Peyer's patch (tissue), 4 donors: ENCODE measurements around the gene SLC22A9. TPM values are rescaled to one million over a fixed set of nuclear protein-coding genes. Genes with fewer than 3 reads are reported as not detected.
A peak's percentile ranks its signal among the peaks of the same experiment; 100 is the strongest.

ENCODE experiments used
- DNase-seq, 3 donors: peaks; one replicate each; pipeline ENCODE4 v3.0.0-alpha.2; 2017 to 2019
- H3K27ac ChIP-seq, 4 donors: fragments of 200-600 bp; sonication (generic); one replicate each; pipeline ENCODE4 v1.5.1; 2016 to 2019
- H3K27me3 ChIP-seq, 2 donors: fragments of 200-600 bp; sonication (generic); one replicate each; pipeline ENCODE4 v1.5.1; 2019
- H3K36me3 ChIP-seq, 3 donors: fragments of 200-600 bp; sonication (generic); one replicate each; pipeline ENCODE4 v1.5.1; 2016 to 2019
- H3K4me1 ChIP-seq, 4 donors: fragments of 200-600 bp; sonication (generic); one replicate each; pipeline ENCODE4 v1.5.1; 2016 to 2019
- H3K4me3 ChIP-seq, 4 donors: fragments of 200-600 bp; sonication (generic); 1 replicate in 3 of 4; 2 replicates in 1 of 4; pipeline ENCODE4 v1.5.1; 2016 to 2019; ENCODE audit warnings: mild to moderate bottlenecking in 1 of 4
- H3K9me3 ChIP-seq, 4 donors: fragments of 200-600 bp; sonication (generic); one replicate each; pipeline ENCODE4 v1.5.1; 2016 to 2019; ENCODE audit warnings: mild to moderate bottlenecking in 1 of 4
- POLR2A ChIP-seq, 2 donors: fragments of 450-650 bp; IDR thresholded peaks; one replicate each; pipeline ENCODE4 v1.5.1; 2017; ENCODE audit warnings: antibody characterized with exemption in 2 of 2, mild to moderate bottlenecking in 2 of 2, moderate library complexity in 2 of 2
- total RNA-seq, 4 donors: library from RNA; depleted of rRNA; stranded (reverse); fragments of >200 nt; gene quantifications; one replicate each; pipeline ENCODE4 v1.1.0, GENCODE V29; 2016
- TF ChIP-seq, protein P1 (sequence below), 6 experiments: fragments of 450-650 bp in 4 of 6; fragments of 200-600 bp in 2 of 6; sonication (generic) in 1 of 6; IDR thresholded peaks; one replicate each; pipeline ENCODE4 v1.5.1; 2017 to 2019; ENCODE audit warnings: antibody characterized with exemption in 6 of 6, mild to moderate bottlenecking in 3 of 6, moderate library complexity in 1 of 6

The SLC22A9 gene
- total RNA-seq, 4 donors from 2014 or later: not detected

DNA sequence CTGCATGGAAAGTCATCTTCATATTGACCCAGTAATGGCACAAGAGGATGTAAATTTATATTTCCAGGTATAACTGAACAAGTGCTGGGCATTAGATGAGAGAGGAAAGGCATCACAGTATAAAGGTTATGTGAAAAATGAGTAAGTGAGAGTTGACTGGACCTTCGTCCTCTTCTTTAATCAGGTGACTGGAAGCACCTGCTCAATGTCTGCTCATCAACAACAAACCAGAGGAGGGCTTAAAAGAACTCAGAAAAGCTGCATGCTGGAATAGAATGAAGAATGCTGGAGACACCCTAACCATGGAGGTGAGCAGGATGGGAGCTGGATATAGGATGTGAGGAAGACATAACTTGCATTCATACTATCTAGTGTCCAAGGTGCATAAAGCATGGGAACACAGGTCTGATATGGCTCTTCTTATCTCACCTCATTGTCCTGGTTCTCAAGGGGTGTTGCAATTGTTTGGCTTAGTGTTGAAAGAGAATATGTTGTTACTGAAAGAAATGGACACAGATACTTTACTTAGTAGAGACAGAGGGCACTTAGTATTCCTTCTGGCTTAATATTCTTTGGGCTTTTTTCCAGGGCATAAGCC is 7.3 kb upstream of the SLC22A9 start:
- Histone ChIP-seq H3K27me3 (no peaks in the 10 kb centered on the region), H3K4me3 (no peak overlapping the region), H3K4me1 (no peaks in the 10 kb centered on the region), H3K27ac (no peak overlapping the region), H3K36me3 (no peaks in the 10 kb centered on the region), H3K9me3 (peaks cover 0 to 13% (median 0%) of the 10 kb centered on the region in 4 donors)
- no peak for DNase-seq
- TF ChIP-seq, protein P1, sequence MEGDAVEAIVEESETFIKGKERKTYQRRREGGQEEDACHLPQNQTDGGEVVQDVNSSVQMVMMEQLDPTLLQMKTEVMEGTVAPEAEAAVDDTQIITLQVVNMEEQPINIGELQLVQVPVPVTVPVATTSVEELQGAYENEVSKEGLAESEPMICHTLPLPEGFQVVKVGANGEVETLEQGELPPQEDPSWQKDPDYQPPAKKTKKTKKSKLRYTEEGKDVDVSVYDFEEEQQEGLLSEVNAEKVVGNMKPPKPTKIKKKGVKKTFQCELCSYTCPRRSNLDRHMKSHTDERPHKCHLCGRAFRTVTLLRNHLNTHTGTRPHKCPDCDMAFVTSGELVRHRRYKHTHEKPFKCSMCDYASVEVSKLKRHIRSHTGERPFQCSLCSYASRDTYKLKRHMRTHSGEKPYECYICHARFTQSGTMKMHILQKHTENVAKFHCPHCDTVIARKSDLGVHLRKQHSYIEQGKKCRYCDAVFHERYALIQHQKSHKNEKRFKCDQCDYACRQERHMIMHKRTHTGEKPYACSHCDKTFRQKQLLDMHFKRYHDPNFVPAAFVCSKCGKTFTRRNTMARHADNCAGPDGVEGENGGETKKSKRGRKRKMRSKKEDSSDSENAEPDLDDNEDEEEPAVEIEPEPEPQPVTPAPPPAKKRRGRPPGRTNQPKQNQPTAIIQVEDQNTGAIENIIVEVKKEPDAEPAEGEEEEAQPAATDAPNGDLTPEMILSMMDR (IDR thresholded peaks at IDR 0.05): no peak
- no peak for TF ChIP-seq POLR2A (IDR thresholded peaks at IDR 0.05)

GRCh38 chr11:63369971-63370588 is 495 bp downstream of the SLC22A9 start:
- H3K27me3 ChIP-seq: no peaks in the 10 kb centered on the region
- TF ChIP-seq, protein P1 (IDR thresholded peaks at IDR 0.05): no peak
- TF ChIP-seq POLR2A (IDR thresholded peaks at IDR 0.05): no peak
- H3K27ac ChIP-seq: no peak overlapping the region
- peak overlapping the region in 1 of 4 donors; percentile 21 for H3K4me3 ChIP-seq
- DNase-seq: no peak
- no peaks in the 10 kb centered on the region for H3K4me1 ChIP-seq
- H3K36me3 ChIP-seq: no peaks in the 10 kb centered on the region
- no peaks in the 10 kb centered on the region for H3K9me3 ChIP-seq

DNA sequence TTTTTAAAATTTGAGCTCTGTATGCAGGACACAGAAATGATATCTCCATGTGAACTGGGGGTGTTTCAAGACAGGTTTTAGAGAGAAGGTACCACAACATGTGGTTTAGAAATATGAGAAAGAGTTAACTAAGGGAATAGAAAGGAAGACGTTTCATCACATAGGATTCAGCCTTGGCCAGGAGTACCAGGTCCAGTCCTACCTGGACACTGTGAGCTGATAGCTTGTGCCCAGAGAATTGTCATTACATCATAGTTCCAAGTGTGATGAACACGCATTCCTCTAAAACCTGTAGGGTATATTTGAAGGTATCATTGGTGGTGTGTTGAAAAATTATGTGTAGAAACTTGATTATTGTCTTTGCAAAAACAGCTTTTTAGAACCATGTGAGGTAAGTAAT is 1.8 kb downstream of the SLC22A9 start:
- H3K4me1 ChIP-seq: no peaks in the 10 kb centered on the region
- no peaks in the 10 kb centered on the region for H3K36me3 ChIP-seq
- TF ChIP-seq, protein P1 (IDR thresholded peaks at IDR 0.05): no peak
- TF ChIP-seq POLR2A (IDR thresholded peaks at IDR 0.05): no peak
- no peak for DNase-seq
- no peak overlapping the region for H3K4me3 ChIP-seq
- H3K27me3 ChIP-seq: no peaks in the 10 kb centered on the region
- no peak overlapping the region for H3K27ac ChIP-seq
- H3K9me3 ChIP-seq: no peaks in the 10 kb centered on the region

DNA sequence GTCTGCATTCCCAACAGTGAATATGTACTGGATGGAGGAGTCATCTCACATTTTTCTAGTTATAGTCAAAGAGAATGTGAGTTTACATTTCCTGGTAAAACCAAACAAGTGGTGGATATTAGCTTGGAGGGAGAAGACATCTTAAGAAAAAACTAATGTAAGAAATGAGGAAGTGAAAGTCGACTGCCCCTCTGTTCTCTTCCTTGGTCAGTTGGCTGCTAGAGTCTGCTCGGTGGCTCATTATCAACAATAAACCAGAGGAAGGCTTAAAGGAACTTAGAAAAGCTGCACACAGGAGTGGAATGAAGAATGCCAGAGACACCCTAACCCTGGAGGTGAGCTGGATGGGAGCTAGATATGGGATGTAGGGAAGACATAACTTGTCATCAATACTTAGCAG is 5.8 kb downstream of the SLC22A9 start:
- DNase-seq: no peak
- Histone ChIP-seq H3K27ac (no peak overlapping the region), H3K9me3 (no peaks in the 10 kb centered on the region), H3K4me1 (no peaks in the 10 kb centered on the region), H3K27me3 (no peaks in the 10 kb centered on the region), H3K4me3 (no peak overlapping the region), H3K36me3 (no peaks in the 10 kb centered on the region)
- TF ChIP-seq, protein P1 (IDR thresholded peaks at IDR 0.05): no peak
- no peak for TF ChIP-seq POLR2A (IDR thresholded peaks at IDR 0.05)

- Histone ChIP-seq H3K36me3 (no peaks in the 10 kb centered on the region), H3K27me3 (no peaks in the 10 kb centered on the region), H3K4me1 (no peaks in the 10 kb centered on the region), H3K9me3 (no peaks in the 10 kb centered on the region), H3K27ac (no peak overlapping the region), H3K4me3 (no peak overlapping the region)
- TF ChIP-seq, protein P1 (IDR thresholded peaks at IDR 0.05): no peak
- no peak for TF ChIP-seq POLR2A (IDR thresholded peaks at IDR 0.05)
- no peak for DNase-seq
These were observed 10.5 kb downstream of the SLC22A9 start for GRCh38 chr11:63380130-63380529.
